ENCODE data around the gene C10orf105. TPM values are rescaled to one million over a fixed set of nuclear protein-coding genes. Genes with fewer than 3 reads are reported as not detected.

The C10orf105 gene
- total RNA-seq, 2 experiments from 2014 or later, result 0.25 to 0.36 TPM

DNA sequence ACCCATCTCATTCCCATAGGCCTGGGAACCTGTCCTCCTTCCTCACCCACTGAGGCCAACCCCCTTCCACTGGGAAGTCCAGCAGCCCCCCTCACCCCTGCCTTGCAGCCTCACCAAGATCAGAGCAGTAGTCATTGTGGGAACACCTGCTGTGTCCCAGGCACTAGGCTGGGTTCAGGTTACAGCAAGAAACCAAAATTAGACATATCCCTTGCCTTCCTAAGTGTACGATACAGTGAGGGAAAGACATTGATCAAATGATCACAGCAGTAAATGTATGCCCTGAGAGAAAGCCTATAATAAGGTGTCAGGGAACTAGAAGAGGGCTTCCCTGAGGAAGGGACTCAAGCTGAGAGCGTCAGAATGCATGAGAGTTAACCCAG, 17.0 kb upstream of the C10orf105 start:
- DNase-seq, result peak in 1 of 14 experiments; percentile 29
- ChIA-PET POLR2A (interaction anchor here (0.8 to 19.3 kb wide), 11 partner anchors 8 to 115 kb away, joined by 3 to 416 read pairs (median 6); partner anchors contain the start of genes PSAP and VSIR), CTCF (interaction anchor here (1.4 to 2.2 kb wide), 2 partner anchors 12 to 37 kb away, joined by 3 to 10 read pairs; partner anchors contain the start of gene VSIR)
- Mint-ChIP-seq H3K4me1 (ENCODE audit: low read depth) (peaks cover 100% of the 10 kb centered on the region), H3K36me3 (ENCODE audit: low read depth) (no peaks in the 10 kb centered on the region), H3K27me3 (no peaks in the 10 kb centered on the region), H3K4me3 (peak overlapping the region; percentile 68), H3K27ac (peak overlapping the region; percentile 89), H3K9me3 (no peaks in the 10 kb centered on the region)
- TF ChIP-seq, protein P1, sequence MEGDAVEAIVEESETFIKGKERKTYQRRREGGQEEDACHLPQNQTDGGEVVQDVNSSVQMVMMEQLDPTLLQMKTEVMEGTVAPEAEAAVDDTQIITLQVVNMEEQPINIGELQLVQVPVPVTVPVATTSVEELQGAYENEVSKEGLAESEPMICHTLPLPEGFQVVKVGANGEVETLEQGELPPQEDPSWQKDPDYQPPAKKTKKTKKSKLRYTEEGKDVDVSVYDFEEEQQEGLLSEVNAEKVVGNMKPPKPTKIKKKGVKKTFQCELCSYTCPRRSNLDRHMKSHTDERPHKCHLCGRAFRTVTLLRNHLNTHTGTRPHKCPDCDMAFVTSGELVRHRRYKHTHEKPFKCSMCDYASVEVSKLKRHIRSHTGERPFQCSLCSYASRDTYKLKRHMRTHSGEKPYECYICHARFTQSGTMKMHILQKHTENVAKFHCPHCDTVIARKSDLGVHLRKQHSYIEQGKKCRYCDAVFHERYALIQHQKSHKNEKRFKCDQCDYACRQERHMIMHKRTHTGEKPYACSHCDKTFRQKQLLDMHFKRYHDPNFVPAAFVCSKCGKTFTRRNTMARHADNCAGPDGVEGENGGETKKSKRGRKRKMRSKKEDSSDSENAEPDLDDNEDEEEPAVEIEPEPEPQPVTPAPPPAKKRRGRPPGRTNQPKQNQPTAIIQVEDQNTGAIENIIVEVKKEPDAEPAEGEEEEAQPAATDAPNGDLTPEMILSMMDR (IDR thresholded peaks at IDR 0.05), result no peak
- no peaks in the 10 kb centered on the region for H3K36me3 ChIP-seq (ENCODE audit: insufficient read depth, low read length)
- no peaks in the 10 kb centered on the region for H3K9me3 ChIP-seq (ENCODE audit: control insufficient read depth in 1 of 2, insufficient read depth in 1 of 2, low read length in 2 of 2)
- peak; percentile 11 for ATAC-seq (ENCODE audit: poor library complexity)
- no peaks in the 10 kb centered on the region for H3K27me3 ChIP-seq (ENCODE audit: control insufficient read depth in 1 of 2, insufficient read depth in 2 of 2, low read length in 2 of 2)
- H3K4me1 ChIP-seq (ENCODE audit: insufficient read depth, low read length), result peaks cover 100% of the 10 kb centered on the region
- H3K4me3 ChIP-seq (ENCODE audit: low read length), result peak overlapping the region; percentile 25
- intact Hi-C loops (cut with DNase I, micrococcal nuclease), result no loop called here
- peak overlapping the region; percentile 71 to 85 for H3K27ac ChIP-seq (ENCODE audit: low read depth in 1 of 2, low read length in 2 of 2)

DNA sequence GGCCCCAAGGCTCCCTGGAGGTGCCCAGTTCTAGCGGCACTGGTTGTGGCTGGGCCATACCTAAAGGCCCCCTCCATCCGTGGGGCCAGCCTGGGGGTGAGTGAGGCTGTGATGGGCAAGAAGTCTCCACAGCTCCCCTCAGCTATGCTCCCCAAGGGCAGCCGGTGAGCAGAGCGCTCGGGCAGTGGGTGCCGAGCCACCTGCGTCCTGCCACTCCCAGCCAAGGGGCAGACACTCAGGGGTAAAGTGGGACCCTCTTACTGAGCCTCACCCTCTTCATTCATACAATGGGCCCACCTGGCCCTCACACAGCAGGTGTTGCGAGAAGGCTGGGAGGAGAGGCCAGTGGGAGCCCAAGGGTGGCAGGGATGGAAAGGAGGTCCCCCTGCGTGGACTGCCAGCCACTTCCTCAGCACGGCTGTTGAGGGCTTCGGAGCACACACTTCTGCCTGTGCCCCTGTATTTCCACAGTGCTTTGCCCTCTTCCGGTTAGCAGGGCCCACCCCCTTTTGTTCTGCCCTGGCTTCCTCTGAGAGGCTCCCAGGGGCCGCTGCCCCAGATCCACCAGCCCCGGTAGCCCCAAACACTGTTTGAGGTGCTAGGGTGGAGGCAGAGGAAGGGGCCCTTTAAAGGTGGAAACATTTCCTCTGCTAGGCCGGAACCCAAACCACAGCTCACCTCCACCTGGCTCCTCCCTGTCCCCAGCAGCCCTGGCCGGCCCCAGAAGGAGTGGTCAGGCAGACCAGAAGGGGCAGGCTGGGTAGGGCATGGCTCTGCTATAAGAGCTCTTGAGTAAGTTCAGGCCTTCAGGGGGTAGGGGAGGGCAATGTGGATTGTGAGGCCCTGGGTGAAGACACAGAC, 16.4 kb upstream of the C10orf105 start:
- Mint-ChIP-seq H3K27ac (peak overlapping the region; percentile 89), H3K27me3 (no peaks in the 10 kb centered on the region), H3K9me3 (no peaks in the 10 kb centered on the region), H3K4me1 (ENCODE audit: low read depth) (peaks cover 99% of the 10 kb centered on the region), H3K4me3 (peak overlapping the region; percentile 68), H3K36me3 (ENCODE audit: low read depth) (no peaks in the 10 kb centered on the region)
- ChIA-PET POLR2A (interaction anchor here (0.8 to 19.3 kb wide), 10 partner anchors 7 to 115 kb away, joined by 3 to 416 read pairs (median 10); partner anchors contain the start of genes PSAP and VSIR), CTCF (interaction anchor here (1.1 to 2.2 kb wide), 4 partner anchors 13 to 38 kb away, joined by 3 to 10 read pairs (median 4); partner anchors contain the start of gene VSIR)
- DNase-seq, result peak in 12 of 14 experiments; percentile 39 to 90 (median 63)
- Histone ChIP-seq H3K4me1 (ENCODE audit: insufficient read depth, low read length) (peaks cover 100% of the 10 kb centered on the region), H3K27ac (ENCODE audit: low read depth in 1 of 2, low read length in 2 of 2) (peak overlapping the region; percentile 71 to 85), H3K9me3 (ENCODE audit: control insufficient read depth in 1 of 2, insufficient read depth in 1 of 2, low read length in 2 of 2) (no peaks in the 10 kb centered on the region), H3K27me3 (ENCODE audit: control insufficient read depth in 1 of 2, insufficient read depth in 2 of 2, low read length in 2 of 2) (no peaks in the 10 kb centered on the region), H3K4me3 (ENCODE audit: low read length) (peak overlapping the region; percentile 25), H3K36me3 (ENCODE audit: insufficient read depth, low read length) (no peaks in the 10 kb centered on the region)
- TF ChIP-seq, protein P1 (IDR thresholded peaks at IDR 0.05), result no peak
- intact Hi-C loops (cut with DNase I, micrococcal nuclease), result no loop called here
- peak; percentile 83 for ATAC-seq (ENCODE audit: poor library complexity)

DNA sequence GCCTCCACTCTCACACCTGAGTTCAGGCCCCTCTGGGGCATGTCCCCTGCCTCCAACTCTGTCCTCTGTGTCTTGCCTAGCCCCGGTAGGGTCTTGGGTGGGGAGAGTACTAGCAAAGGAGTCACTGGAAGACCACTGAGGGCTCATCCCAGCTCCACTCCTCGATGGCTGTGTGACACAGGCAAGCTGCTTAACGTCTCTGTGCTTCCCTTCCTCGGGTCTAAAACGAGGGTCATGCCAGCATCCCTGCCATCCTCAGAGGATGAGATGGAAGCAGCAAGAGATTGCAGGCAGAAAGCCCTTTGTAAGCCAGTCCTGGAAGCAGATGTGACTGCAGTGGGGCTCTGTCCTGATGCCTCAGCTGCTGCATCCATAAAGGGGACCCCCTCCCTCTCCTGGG, 15.2 kb upstream of the C10orf105 start:
- Histone ChIP-seq H3K36me3 (ENCODE audit: insufficient read depth, low read length) (no peaks in the 10 kb centered on the region), H3K4me1 (ENCODE audit: insufficient read depth, low read length) (peaks cover 100% of the 10 kb centered on the region), H3K27me3 (ENCODE audit: control insufficient read depth in 1 of 2, insufficient read depth in 2 of 2, low read length in 2 of 2) (no peaks in the 10 kb centered on the region), H3K27ac (ENCODE audit: low read depth in 1 of 2, low read length in 2 of 2) (peak overlapping the region; percentile 71 to 85), H3K9me3 (ENCODE audit: control insufficient read depth in 1 of 2, insufficient read depth in 1 of 2, low read length in 2 of 2) (no peaks in the 10 kb centered on the region), H3K4me3 (ENCODE audit: low read length) (no peak overlapping the region)
- POLR2A ChIA-PET, result interaction anchor here (1.0 to 19.3 kb wide), 4 partner anchors 8 to 33 kb away, joined by 3 to 416 read pairs (median 142); partner anchors contain the start of gene VSIR
- Mint-ChIP-seq H3K4me1 (ENCODE audit: low read depth) (peaks cover 93% of the 10 kb centered on the region), H3K36me3 (ENCODE audit: low read depth) (no peaks in the 10 kb centered on the region), H3K27ac (peak overlapping the region; percentile 89), H3K27me3 (no peaks in the 10 kb centered on the region), H3K9me3 (no peaks in the 10 kb centered on the region), H3K4me3 (peak overlapping the region; percentile 42)
- no peak for DNase-seq
- CTCF ChIA-PET, result interaction anchor here (1.0 to 1.5 kb wide), 3 partner anchors 9 to 39 kb away, joined by 3 to 4 read pairs (median 3); no protein-coding TSS in a partner anchor
- TF ChIP-seq, protein P1 (IDR thresholded peaks at IDR 0.05), result no peak
- intact Hi-C loops (cut with DNase I, micrococcal nuclease), result no loop called here
- ATAC-seq (ENCODE audit: poor library complexity), result no peak
